HuH-7.5 (cell line): ENCODE data around the gene SNAPIN.
A peak's percentile ranks its signal among the peaks of the same experiment; 100 is the strongest.

Experiments
- DNase-seq: peaks from one replicate; pipeline ENCODE4 v3.0.0; 2011; ENCODE audit warnings: low spot score

SNAPIN gene, protein sequence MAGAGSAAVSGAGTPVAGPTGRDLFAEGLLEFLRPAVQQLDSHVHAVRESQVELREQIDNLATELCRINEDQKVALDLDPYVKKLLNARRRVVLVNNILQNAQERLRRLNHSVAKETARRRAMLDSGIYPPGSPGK

GRCh38 chr1:153658400-153659174 is at the start of gene SNAPIN:
Gene SNAPIN (plus strand): TSS chr1:153658703. CDS start chr1:153658744, 41 bp downstream.
- peak; percentile 80 for DNase-seq

DNA sequence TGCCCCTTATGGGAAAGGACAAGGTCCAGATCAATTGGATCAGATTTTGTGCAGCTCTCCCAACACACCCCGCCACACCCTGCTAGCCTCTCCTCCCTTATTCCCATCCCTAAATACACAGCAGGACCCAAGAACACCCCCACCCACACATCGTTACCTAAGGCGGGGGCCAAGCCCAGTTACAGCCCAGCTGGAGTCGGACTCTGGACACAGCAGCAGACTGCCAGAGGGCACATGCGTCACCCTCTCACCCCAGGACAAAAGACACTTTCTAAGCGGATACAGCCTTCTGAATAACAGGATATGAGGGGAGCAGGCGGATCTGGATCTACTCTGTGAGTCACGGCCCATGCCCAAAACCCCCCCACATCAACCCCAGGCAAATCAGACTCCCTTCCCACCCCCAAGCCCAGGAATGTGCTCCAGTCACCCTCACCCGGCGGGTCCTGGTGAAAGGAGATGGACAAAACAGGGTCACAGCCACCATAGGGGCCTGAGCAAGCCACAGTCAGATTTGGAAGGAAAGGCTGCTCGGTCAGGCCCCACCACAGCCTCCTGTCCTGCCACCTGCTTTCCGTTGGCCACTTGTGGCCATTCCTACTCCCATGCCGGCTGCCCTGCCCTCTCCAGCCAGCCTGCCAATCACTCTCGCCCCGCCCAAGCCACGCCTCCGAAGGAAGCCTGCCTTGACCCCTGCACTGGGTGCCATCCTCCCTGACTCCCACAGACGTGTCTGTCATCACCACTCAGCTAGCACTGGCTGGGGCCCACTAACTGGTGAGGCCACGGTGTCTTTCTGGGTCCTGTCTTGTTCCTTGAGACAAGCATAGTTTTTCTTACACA is 49.5 kb upstream of the SNAPIN start:
- no peak for DNase-seq

GRCh38 chr1:153609585-153609907 is 49.0 kb upstream of the SNAPIN start:
- DNase-seq = no peak

DNA sequence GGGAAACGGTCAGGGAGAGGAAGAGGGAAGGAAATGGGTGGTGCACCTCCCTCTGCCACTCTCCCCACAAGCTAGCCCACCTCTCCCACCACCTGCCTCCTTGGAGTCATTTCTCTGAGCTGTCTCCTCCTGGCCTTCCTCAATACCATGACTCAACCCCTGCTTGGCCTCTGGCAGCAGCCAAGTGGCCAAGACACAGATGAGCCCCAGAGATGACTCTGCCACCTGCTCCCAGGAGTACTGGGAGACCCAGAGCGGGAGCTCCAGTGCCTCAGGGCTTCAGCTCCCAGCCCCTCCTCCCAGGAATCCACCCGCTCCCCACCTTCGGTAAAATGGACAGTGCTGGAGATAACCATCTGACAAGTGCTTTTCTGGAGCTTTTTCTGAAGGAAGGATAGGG is 48.2 kb upstream of the SNAPIN start:
- DNase-seq = no peak

GRCh38 chr1:153610811-153611301 is 47.6 kb upstream of the SNAPIN start:
- no peak for DNase-seq

DNA sequence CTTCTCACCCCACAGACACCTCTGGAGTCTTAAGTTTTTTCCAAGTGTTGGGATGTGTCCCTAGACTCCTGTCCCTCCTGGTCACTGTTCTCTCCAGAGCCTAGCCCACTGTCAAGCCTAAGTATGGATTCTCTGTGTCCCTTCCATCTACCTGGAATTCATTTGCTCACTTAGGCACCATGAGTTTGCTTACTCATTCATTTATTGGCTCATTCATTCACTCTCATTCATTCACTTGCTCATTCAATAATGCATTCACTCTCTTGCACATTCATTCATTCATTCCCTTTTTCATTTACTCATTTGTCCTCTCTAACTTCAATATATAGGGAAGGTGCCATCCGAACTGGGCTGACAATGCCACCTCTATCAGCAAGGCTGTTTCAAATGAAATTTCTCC is 47.1 kb upstream of the SNAPIN start:
- DNase-seq = no peak

GRCh38 chr1:153612111-153612754 is 46.3 kb upstream of the SNAPIN start:
- no peak for DNase-seq

GRCh38 chr1:153612755-153613331 is 45.7 kb upstream of the SNAPIN start, which contains the start of gene S100A16:
Gene S100A16 (minus strand): TSS chr1:153613137. CDS start chr1:153608151, 4,986 bp downstream.
- peak; percentile 80 for DNase-seq

- DNase-seq = no peak
These were observed 45.1 kb upstream of the SNAPIN start for GRCh38 chr1:153613406-153613805.

- DNase-seq = no peak
These were observed 44.2 kb upstream of the SNAPIN start for GRCh38 chr1:153614189-153614900.

DNA sequence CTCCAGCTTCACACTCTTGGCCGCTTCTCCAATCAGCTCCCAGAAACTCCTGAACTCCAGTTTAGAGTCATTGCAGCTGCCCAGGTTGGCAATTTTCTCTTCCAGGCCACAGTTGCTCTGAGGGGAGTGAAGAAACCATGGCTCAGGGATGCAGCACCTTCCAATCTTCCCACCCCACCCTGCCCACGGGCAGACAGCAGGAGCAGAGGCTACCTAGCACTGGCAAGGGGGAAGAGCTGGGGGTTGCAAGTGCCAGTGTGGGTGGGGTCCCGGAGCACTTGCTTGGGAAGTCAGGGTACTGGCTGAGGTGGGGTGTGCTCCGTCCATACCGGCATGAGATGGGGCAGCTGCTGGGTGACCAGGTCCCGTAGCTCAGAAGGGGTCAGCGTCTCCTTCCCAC is 43.6 kb upstream of the SNAPIN start:
- no peak for DNase-seq

GRCh38 chr1:153615406-153615805 is 43.1 kb upstream of the SNAPIN start:
- DNase-seq = no peak

- DNase-seq = no peak
These were observed 42.2 kb upstream of the SNAPIN start, which contains the start of gene S100A14 for GRCh38 chr1:153616144-153616916. Gene S100A14 (minus strand): TSS chr1:153616325. CDS start chr1:153615858, 467 bp downstream.

GRCh38 chr1:153616917-153617311 is 41.6 kb upstream of the SNAPIN start:
- no peak for DNase-seq

- DNase-seq = no peak
These were observed 40.8 kb upstream of the SNAPIN start for GRCh38 chr1:153617663-153618062.

GRCh38 chr1:153619171-153619570 is 39.3 kb upstream of the SNAPIN start:
- DNase-seq = no peak

GRCh38 chr1:153623101-153623500 is 35.4 kb upstream of the SNAPIN start:
- DNase-seq = no peak

DNA sequence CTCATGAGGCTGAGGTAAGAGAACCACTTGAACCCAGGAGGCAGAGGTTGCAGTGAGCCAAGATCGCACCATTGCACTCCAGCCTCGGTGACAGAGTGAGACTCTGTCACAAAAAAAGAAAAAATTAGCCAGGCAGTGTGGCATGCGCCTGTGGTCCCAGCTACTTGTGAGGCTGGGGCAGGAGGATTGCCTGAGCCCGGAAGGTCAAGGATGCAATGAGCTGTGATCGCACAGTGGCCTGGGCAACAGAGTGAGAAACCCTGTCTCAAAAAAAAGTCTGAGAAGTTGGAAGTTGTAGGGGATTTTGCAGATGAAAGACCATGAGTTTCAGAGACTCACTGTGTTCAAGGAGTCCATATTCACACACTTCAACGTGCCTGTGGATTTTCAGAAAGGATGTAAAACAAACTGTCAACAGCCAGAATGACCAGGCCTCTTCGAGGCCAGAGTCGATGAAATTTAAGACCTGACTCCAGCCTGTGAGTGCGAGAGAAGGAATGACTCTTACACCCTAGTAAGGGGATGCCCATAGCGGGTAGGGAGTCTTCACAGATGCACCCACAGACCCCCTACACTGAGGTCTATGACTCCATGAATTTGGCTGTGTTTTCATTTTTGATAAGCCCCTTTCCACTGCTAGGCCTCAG is 33.4 kb upstream of the SNAPIN start:
- no peak for DNase-seq

DNA sequence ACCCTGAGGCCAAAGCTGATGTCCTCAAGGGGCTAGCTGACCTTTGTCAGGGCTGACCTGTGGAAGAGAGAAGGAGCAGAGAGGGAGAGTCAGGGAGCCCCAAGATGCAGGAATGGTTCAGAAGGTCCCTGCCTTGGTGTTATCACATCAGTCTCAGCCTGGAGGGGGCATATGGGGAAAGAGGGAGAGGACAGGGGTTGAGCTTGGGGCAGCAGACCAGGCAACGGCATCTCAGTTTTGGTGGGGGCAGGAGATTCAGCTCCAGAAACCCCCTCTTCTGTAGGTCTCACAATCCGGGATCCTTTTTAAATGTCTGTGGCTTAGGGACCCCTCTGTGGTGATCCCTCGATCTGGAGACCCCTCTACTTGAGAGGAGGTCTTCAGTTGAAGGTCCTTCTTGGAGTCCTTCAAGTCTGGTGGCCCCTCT is 32.0 kb upstream of the SNAPIN start:
- no peak for DNase-seq
